ENCODE data around the gene PRCD. TPM values are rescaled to one million over a fixed set of nuclear protein-coding genes. Genes with fewer than 3 reads are reported as not detected.
"Not testable (repeated sequence)": the region's sequence is repeated elsewhere in the genome, so short reads cannot be mapped to it uniquely, and the experiment has no call there.

The PRCD gene
- total and polyA plus RNA-seq, 2 experiments from 2014 or later: 0.43 to 3.4 TPM

DNA sequence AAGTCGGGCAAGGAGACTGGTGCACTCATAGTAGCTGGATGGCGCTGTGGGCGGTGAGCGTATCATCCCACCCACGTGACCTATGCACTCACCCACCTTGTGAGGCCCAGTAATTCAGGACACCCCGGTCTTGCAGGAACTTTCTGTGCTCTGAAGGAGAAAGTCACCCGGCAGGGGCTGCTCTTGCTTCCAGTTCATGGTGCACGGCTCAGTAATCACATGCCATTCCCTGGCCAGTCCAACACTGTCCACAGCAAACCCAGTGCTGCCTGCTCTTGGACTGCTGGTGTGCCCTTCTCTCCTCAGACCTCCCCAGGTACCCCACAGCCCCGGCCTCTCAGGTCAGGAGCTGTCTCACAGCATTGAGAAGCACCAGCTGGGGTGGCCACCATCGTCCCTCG, 22.2 kb upstream of the PRCD start:
- Histone ChIP-seq H3F3A (ENCODE audit: insufficient read depth) (peaks cover 19% of the 10 kb centered on the region; the same call in 1 of the 2 replicates), H3K4me2 (ENCODE audit: unreplicated experiment) (no peak overlapping the region), H3K36me3 (ENCODE audit: low read depth) (no peaks in the 10 kb centered on the region), H3K9me3 (ENCODE audit: low read depth) (no peaks in the 10 kb centered on the region), H3K4me1 (ENCODE audit: insufficient read depth) (peaks cover 14% of the 10 kb centered on the region), H2AFZ (no peak overlapping the region), H3K4me3 (no peak overlapping the region), H3K9ac (no peak overlapping the region), H3K27me3 (replicated peaks; ENCODE audit: insufficient read depth) (no peaks in the 10 kb centered on the region), H3K27ac (no peak overlapping the region), H3K9me2 (ENCODE audit: insufficient read depth) (no peaks in the 10 kb centered on the region), H3K79me2 (ENCODE audit: insufficient read depth) (no peaks in the 10 kb centered on the region), H4K20me1 (ENCODE audit: insufficient read depth) (no peaks in the 10 kb centered on the region)
- TF ChIP-seq EZH2 (IDR thresholded peaks at IDR 0.05; ENCODE audit: insufficient read depth, poor library complexity, severe bottlenecking) (no peak), EZH2phosphoT487 (IDR thresholded peaks at IDR 0.05; ENCODE audit: insufficient read depth, low read depth) (no peak)
- no peak for DNase-seq
- in situ Hi-C loops (cut with MboI): no loop called here
- WGBS, 2 experiments (ENCODE audit: low coverage in 1 of 2, low lambda C conversion rate in 2 of 2, missing lambda C conversion rate in 2 of 2): 96% methylated on average over 9 to 11 of the region's 11 CpGs

DNA sequence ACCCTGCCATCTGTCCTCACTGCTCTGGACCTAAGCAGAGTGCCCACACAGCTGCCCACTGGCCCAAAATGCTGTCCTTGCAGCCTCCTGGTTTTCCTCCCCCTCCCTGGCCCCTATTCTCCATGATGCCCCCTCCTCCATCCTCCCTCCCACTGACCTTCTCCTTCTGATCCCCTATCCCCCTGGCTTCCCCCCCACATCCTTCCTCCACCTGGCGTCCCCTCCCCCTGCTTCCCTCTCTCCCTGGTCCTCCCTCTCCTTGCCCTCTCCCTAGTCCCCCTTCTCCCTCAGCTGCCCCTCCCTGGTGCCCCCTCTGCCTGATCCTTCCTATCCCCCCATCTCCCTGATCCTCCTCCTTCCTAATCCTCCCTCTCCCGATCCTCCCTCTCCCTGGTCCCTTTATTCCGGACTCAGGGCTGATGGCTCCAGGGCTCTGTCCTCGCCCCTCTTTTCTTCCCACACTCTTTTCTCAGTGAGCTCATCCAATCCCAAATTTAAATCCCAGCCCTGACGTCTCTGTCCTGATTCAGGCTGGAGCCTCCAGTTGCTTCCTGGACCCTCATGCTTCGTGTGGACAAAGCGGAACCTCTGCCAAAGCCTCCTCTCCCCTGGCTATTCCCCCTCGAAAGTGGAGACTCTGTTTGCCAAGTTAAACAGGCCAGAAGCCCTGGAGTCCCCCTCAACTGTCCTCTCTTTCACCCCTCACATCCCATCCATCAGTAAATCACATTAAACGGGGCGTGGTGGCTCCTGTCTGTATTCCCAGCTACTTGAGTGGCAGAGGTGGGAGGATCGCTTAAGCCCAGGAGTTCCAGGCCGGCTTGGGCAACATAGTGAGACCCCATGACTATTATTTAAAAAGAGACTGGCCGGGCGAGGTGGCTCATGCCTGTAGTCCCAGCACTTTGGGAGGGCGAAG, 20.5 kb upstream of the PRCD start:
- no peak overlapping the region for H3K4me2 ChIP-seq (ENCODE audit: unreplicated experiment)
- no peaks in the 10 kb centered on the region for H3K9me3 ChIP-seq (ENCODE audit: low read depth)
- TF ChIP-seq EZH2 (IDR thresholded peaks at IDR 0.05; ENCODE audit: insufficient read depth, poor library complexity, severe bottlenecking): no peak
- no peak for TF ChIP-seq EZH2phosphoT487 (IDR thresholded peaks at IDR 0.05; ENCODE audit: insufficient read depth, low read depth)
- peaks cover 16% of the 10 kb centered on the region; the same call in 1 of the 2 replicates for H3F3A ChIP-seq (ENCODE audit: insufficient read depth)
- no peak overlapping the region for H3K9ac ChIP-seq
- H3K9me2 ChIP-seq (ENCODE audit: insufficient read depth): no peaks in the 10 kb centered on the region
- H3K27me3 ChIP-seq (replicated peaks; ENCODE audit: insufficient read depth): no peaks in the 10 kb centered on the region
- H3K4me1 ChIP-seq (ENCODE audit: insufficient read depth): peaks cover 14% of the 10 kb centered on the region
- no peak for DNase-seq
- H3K27ac ChIP-seq: no peak overlapping the region
- no peak overlapping the region for H3K4me3 ChIP-seq
- H3K79me2 ChIP-seq (ENCODE audit: insufficient read depth): no peaks in the 10 kb centered on the region
- H2AFZ ChIP-seq: no peak overlapping the region
- in situ Hi-C loops (cut with MboI): no loop called here
- 89% methylated on average over 14 to 15 of the region's 15 CpGs for WGBS, 2 experiments (ENCODE audit: low coverage in 1 of 2, low lambda C conversion rate in 2 of 2, missing lambda C conversion rate in 2 of 2)
- no peaks in the 10 kb centered on the region for H3K36me3 ChIP-seq (ENCODE audit: low read depth)
- H4K20me1 ChIP-seq (ENCODE audit: insufficient read depth): no peaks in the 10 kb centered on the region

DNA sequence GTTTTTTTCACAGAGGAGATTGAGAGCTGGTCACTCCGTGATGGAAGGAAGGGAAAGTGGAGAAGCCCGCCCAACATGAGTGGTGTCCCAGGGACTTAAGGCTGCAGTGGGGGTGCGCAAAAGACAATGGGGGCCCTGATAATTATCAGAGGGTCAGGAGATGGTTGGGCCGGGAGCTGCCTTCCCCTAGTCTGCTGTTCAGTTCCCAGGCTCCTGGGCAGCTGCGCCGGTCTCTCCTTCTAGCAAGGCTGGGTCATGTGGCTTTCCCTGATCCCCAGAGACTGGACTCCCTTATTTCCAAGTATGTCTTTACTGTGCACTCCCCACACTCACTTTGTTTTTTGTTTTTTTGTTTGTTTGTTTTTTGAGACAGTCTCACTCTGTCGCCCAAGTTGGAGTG, 18.6 kb upstream of the PRCD start:
- Histone ChIP-seq H3K9me2 (ENCODE audit: insufficient read depth) (no peaks in the 10 kb centered on the region), H3K36me3 (ENCODE audit: low read depth) (no peaks in the 10 kb centered on the region), H3K27ac (no peak overlapping the region), H3K9ac (no peak overlapping the region), H2AFZ (no peak overlapping the region), H3K4me1 (ENCODE audit: insufficient read depth) (peaks cover 11% of the 10 kb centered on the region), H4K20me1 (ENCODE audit: insufficient read depth) (no peaks in the 10 kb centered on the region), H3K9me3 (ENCODE audit: low read depth) (no peaks in the 10 kb centered on the region), H3K4me3 (no peak overlapping the region), H3K27me3 (replicated peaks; ENCODE audit: insufficient read depth) (no peaks in the 10 kb centered on the region), H3K79me2 (ENCODE audit: insufficient read depth) (no peaks in the 10 kb centered on the region), H3K4me2 (ENCODE audit: unreplicated experiment) (no peak overlapping the region), H3F3A (ENCODE audit: insufficient read depth) (peaks cover 4% of the 10 kb centered on the region; the same call in 1 of the 2 replicates)
- WGBS, 2 experiments (ENCODE audit: low coverage in 1 of 2, low lambda C conversion rate in 2 of 2, missing lambda C conversion rate in 2 of 2): 94 to 95% methylated on average over 7 of the region's 7 CpGs
- no peak for TF ChIP-seq EZH2phosphoT487 (IDR thresholded peaks at IDR 0.05; ENCODE audit: insufficient read depth, low read depth)
- TF ChIP-seq EZH2 (IDR thresholded peaks at IDR 0.05; ENCODE audit: insufficient read depth, poor library complexity, severe bottlenecking): no peak
- in situ Hi-C loops (cut with MboI): no loop called here
- no peak for DNase-seq

DNA sequence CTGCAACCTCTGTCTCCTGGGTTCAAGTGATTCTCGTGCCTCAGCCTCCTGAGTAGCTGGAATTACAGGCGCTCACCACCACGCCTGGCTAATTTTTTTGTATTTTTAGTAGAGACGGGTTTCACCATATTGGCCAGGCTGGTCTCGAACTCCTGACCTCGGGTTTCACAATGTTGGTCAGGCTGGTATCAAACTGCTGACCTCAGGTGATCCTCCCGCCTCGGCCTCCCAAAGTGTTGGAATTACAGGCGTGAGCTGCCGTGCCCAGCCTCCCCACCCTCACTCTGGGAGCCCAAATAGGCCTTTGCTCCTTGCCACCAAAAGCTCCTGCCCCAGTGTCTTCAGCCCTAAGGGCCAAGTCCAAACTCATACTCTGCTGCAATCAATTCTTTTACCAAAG, 18.2 kb upstream of the PRCD start:
- H3K27ac ChIP-seq; in situ Hi-C loops (cut with MboI); H3K36me3 ChIP-seq (ENCODE audit: low read depth); H3K9me2 ChIP-seq (ENCODE audit: insufficient read depth); H3F3A ChIP-seq (ENCODE audit: insufficient read depth); H3K27me3 ChIP-seq (replicated peaks; ENCODE audit: insufficient read depth); H3K4me1 ChIP-seq (ENCODE audit: insufficient read depth); H3K9me3 ChIP-seq (ENCODE audit: low read depth); H3K4me3 ChIP-seq; DNase-seq; H4K20me1 ChIP-seq (ENCODE audit: insufficient read depth); H3K9ac ChIP-seq; H3K4me2 ChIP-seq (ENCODE audit: unreplicated experiment); H3K79me2 ChIP-seq (ENCODE audit: insufficient read depth); H2AFZ ChIP-seq: not testable (repeated sequence)
- 87 to 92% methylated on average over 10 of the region's 10 CpGs for WGBS, 2 experiments (ENCODE audit: low coverage in 1 of 2, low lambda C conversion rate in 2 of 2, missing lambda C conversion rate in 2 of 2)

All from GM23248 (cell line).